Measurements from ENCODE around the gene CMKLR1. TPM values are rescaled to one million over a fixed set of nuclear protein-coding genes. Genes with fewer than 3 reads are reported as not detected.

The CMKLR1 gene, protein sequence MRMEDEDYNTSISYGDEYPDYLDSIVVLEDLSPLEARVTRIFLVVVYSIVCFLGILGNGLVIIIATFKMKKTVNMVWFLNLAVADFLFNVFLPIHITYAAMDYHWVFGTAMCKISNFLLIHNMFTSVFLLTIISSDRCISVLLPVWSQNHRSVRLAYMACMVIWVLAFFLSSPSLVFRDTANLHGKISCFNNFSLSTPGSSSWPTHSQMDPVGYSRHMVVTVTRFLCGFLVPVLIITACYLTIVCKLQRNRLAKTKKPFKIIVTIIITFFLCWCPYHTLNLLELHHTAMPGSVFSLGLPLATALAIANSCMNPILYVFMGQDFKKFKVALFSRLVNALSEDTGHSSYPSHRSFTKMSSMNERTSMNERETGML
- total RNA-seq, result 10.1 TPM

DNA sequence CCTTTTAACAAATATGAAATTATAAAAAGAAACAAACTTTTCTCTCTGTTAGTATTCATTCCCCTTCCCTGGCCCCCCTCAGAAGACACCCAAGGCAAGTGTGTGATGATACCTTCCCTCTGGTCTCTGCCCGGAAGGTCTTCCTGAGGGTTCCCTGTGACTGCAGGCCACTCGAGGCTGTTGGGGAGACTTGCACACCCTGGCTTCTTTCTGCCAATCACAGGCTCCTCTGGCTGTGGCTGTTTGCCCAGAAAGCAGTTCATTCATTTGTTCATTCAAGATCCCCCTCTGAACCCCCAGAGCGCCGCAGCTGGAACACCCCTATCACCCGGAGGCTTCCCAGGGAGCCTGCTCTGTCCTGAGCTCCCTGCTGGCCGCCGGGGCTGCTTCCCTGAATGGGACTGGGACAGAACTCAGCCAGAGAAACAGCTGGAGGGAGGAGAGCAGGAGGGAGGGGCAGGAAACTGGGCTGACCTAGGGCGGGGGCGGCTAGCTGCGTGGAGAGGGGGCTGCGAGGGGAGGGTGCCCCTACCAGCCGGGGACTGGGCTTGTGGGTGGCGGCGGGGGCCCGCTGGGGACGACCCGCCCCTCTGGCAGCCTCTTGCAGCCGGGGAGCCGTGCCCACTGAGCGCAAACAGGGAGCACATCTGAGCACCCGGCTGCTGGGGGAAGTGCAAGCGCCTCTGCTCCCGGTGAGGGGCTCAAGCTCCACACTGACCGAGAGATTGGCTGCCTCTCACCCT, at the start of gene CMKLR1:
Gene CMKLR1, minus strand, starts transcription at position 397 of the 743 bp plus-strand sequence. CDS start 45,720 bp downstream, outside the sequence.
- TF ChIP-seq POLR2AphosphoS5 (IDR thresholded peaks at IDR 0.05; ENCODE audit: insufficient read depth in 1 of 2, low read depth in 1 of 2) (peak in 1 of 2 donors; percentile 31), POLR2A (IDR thresholded peaks at IDR 0.05) (no peak)
- Histone ChIP-seq H3K4me1 (peaks cover 8% of the 10 kb centered on the region), H3K9me3 (no peaks in the 10 kb centered on the region), H3K4me3 (peak within 1 kb of the TSS; percentile 26 to 34), H3K27ac (peak within 1 kb of the TSS; percentile 13), H3K36me3 (no peaks in the 10 kb centered on the region), H3K27me3 (no peaks in the 10 kb centered on the region)
- intact Hi-C loops (cut with DNase I), result no loop called here
- DNase-seq (ENCODE audit: extremely low spot score in 2 of 2), result no peak

DNA sequence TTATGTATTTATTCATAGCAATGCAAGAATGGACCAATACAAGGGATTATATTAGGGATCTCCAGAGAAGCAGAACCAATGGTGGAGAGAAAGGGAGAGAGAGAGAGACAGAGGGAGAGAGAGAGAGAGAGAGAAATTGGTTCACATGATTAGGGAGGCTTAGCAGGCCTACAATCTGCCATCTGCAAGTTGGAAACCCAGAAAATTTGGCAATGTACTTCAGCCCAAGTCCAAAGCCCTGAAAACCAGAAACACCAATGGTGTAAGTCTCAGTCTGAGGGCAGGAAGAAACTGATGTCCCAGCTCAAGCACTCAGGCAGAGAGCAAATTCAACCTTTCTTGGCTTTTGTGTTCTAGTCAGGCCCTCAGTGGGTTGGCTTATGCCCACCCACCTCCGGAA, 48.7 kb upstream of the CMKLR1 start:
- Histone ChIP-seq H3K27ac (no peak overlapping the region), H3K27me3 (no peaks in the 10 kb centered on the region), H3K4me1 (no peaks in the 10 kb centered on the region), H3K4me3 (no peak overlapping the region), H3K9me3 (no peaks in the 10 kb centered on the region), H3K36me3 (no peaks in the 10 kb centered on the region)
- DNase-seq (ENCODE audit: extremely low spot score in 2 of 2), result no peak
- intact Hi-C loops (cut with DNase I), result no loop called here
- TF ChIP-seq POLR2AphosphoS5 (IDR thresholded peaks at IDR 0.05; ENCODE audit: insufficient read depth in 1 of 2, low read depth in 1 of 2) (no peak), POLR2A (IDR thresholded peaks at IDR 0.05) (no peak)
- TF ChIP-seq, protein P1, sequence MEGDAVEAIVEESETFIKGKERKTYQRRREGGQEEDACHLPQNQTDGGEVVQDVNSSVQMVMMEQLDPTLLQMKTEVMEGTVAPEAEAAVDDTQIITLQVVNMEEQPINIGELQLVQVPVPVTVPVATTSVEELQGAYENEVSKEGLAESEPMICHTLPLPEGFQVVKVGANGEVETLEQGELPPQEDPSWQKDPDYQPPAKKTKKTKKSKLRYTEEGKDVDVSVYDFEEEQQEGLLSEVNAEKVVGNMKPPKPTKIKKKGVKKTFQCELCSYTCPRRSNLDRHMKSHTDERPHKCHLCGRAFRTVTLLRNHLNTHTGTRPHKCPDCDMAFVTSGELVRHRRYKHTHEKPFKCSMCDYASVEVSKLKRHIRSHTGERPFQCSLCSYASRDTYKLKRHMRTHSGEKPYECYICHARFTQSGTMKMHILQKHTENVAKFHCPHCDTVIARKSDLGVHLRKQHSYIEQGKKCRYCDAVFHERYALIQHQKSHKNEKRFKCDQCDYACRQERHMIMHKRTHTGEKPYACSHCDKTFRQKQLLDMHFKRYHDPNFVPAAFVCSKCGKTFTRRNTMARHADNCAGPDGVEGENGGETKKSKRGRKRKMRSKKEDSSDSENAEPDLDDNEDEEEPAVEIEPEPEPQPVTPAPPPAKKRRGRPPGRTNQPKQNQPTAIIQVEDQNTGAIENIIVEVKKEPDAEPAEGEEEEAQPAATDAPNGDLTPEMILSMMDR (IDR thresholded peaks at IDR 0.05), result no peak

DNA sequence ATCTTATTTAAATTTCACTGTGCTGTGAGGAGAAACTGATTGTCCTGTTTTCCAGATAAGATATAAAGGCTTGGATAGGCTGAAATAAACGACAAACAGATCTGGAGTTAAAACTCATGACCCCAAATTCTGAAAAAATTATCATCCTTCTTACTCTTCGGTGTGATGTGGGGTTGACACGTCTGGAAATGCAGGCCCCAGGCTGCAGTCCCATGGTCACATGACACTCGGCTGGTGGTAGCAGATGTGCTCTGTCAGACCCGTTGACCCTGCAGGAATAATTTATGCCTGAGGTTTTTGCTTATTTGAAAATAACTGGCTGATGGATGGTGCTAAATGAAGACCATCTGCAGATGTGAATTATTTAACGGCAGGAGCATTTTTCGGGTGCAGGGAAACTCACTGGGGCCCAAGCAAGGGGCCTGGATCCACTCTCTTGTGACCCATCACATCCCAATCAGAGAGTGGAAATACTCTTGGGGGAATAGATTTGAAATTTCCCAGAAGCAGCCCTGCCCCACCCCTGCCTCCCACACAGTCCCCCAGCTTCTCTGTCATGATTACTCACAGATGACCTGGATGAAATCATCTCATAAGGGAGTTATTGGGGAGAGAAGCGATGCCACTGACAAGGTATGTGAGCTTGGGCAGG, 47.7 kb upstream of the CMKLR1 start:
- Histone ChIP-seq H3K9me3 (no peaks in the 10 kb centered on the region), H3K4me3 (no peak overlapping the region), H3K27me3 (no peaks in the 10 kb centered on the region), H3K27ac (no peak overlapping the region), H3K36me3 (no peaks in the 10 kb centered on the region), H3K4me1 (no peaks in the 10 kb centered on the region)
- intact Hi-C loops (cut with DNase I), result no loop called here
- no peak for DNase-seq (ENCODE audit: extremely low spot score in 2 of 2)
- no peak for TF ChIP-seq POLR2AphosphoS5 (IDR thresholded peaks at IDR 0.05; ENCODE audit: insufficient read depth in 1 of 2, low read depth in 1 of 2)
- TF ChIP-seq, protein P1 (IDR thresholded peaks at IDR 0.05), result no peak

DNA sequence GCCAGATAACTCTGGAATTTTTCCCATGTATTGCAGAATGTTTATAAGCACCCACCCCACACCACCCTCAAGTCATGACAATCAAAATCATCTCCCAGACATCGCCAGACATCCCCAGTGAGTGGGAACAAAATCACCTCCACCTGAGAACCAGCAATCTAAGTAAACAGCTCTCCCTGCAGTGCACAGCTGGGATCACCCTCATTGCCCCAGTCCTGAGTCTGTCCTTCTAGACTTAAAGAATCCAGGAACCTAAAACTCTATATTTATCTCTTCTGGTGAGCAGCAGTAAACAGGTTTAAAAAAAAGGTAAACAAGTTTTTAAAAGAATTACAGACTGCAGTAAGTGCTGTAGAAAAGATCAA, 43.3 kb upstream of the CMKLR1 start:
- Histone ChIP-seq H3K27ac (no peak overlapping the region), H3K9me3 (no peaks in the 10 kb centered on the region), H3K27me3 (no peaks in the 10 kb centered on the region), H3K4me1 (no peaks in the 10 kb centered on the region), H3K4me3 (no peak overlapping the region), H3K36me3 (no peaks in the 10 kb centered on the region)
- intact Hi-C loops (cut with DNase I), result no loop called here
- TF ChIP-seq POLR2AphosphoS5 (IDR thresholded peaks at IDR 0.05; ENCODE audit: insufficient read depth in 1 of 2, low read depth in 1 of 2) (no peak), POLR2A (IDR thresholded peaks at IDR 0.05) (no peak)
- TF ChIP-seq, protein P1 (IDR thresholded peaks at IDR 0.05), result no peak
- no peak for DNase-seq (ENCODE audit: extremely low spot score in 2 of 2)

DNA sequence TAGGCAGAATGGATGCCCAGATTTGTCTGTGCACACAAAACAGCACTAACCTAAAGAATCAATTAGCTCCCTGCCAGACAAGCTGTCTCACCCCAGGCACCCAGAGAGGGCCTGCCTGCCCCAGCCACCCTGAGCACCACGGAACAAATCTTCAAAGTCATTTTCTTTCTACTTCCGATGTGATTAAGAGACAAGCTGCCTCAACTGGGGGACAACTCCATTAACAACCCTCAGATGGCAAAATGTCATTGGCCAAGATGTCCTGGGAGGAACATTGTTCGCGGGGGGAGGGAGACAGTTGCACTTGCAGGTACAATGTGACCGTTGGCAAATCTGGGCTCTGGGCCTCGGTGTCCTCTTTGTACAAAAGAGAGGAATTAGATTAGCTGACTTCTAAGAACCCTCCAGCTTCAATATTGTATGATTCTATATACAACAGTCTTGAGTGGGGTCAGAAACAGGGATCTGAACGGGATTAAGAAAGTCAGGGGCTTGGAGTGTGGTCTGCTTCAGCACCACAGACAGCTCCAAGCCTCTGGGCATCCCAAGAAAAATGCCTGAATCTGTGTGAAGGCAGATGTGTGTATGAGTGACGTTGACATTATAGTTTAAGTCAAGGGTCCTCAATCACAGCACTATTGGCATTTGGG, 42.8 kb upstream of the CMKLR1 start:
- intact Hi-C loops (cut with DNase I), result no loop called here
- Histone ChIP-seq H3K4me3 (no peak overlapping the region), H3K4me1 (no peaks in the 10 kb centered on the region), H3K27me3 (no peaks in the 10 kb centered on the region), H3K9me3 (no peaks in the 10 kb centered on the region), H3K27ac (no peak overlapping the region), H3K36me3 (no peaks in the 10 kb centered on the region)
- DNase-seq (ENCODE audit: extremely low spot score in 2 of 2), result no peak
- TF ChIP-seq POLR2A (IDR thresholded peaks at IDR 0.05), result no peak
- no peak for TF ChIP-seq POLR2AphosphoS5 (IDR thresholded peaks at IDR 0.05; ENCODE audit: insufficient read depth in 1 of 2, low read depth in 1 of 2)
- TF ChIP-seq, protein P1 (IDR thresholded peaks at IDR 0.05), result no peak
